BE2C (cell line): ENCODE measurements around the gene UNC5CL. TPM values are rescaled to one million over a fixed set of nuclear protein-coding genes. Genes with fewer than 3 reads are reported as not detected.

Experiments
- DNase-seq: peaks from one replicate; pipeline ENCODE4 v3.0.0-alpha.2; 2020
- H3K27me3 ChIP-seq: fragments of 250-450 bp; sonication (Bioruptor Pico); 2 replicates; pipeline ENCODE4 v1.5.1; 2020; ENCODE audit warnings: mild to moderate bottlenecking
- H3K36me3 ChIP-seq: fragments of 250-450 bp; sonication (Bioruptor Pico); 2 replicates; pipeline ENCODE4 v1.5.1; 2020; ENCODE audit warnings: mild to moderate bottlenecking
- H3K4me1 ChIP-seq: fragments of 250-450 bp; sonication (Bioruptor Pico); 2 replicates; pipeline ENCODE4 v1.5.1; 2020
- H3K4me3 ChIP-seq: 2 replicates; pipeline ENCODE4 v1.5.1; 2011; ENCODE audit warnings: low read depth, low read length
- H3K9me3 ChIP-seq: fragments of 250-450 bp; sonication (Bioruptor Pico); 2 replicates; pipeline ENCODE4 v1.5.1; 2020
- polyA plus RNA-seq: library from polyadenylated mRNA; unstranded; fragments of >200 nt; gene quantifications from one replicate; pipeline ENCODE4 v1.2.1, GENCODE V29; 2012; ENCODE audit warnings: low read depth, missing spikeins; ENCODE audit not compliant: insufficient read length, insufficient read depth
- TF ChIP-seq, protein P1 (sequence below): IDR thresholded peaks from 2 replicates; pipeline ENCODE4 v1.5.1; 2012; ENCODE audit warnings: mild to moderate bottlenecking, low read depth, low read length

UNC5CL gene, protein sequence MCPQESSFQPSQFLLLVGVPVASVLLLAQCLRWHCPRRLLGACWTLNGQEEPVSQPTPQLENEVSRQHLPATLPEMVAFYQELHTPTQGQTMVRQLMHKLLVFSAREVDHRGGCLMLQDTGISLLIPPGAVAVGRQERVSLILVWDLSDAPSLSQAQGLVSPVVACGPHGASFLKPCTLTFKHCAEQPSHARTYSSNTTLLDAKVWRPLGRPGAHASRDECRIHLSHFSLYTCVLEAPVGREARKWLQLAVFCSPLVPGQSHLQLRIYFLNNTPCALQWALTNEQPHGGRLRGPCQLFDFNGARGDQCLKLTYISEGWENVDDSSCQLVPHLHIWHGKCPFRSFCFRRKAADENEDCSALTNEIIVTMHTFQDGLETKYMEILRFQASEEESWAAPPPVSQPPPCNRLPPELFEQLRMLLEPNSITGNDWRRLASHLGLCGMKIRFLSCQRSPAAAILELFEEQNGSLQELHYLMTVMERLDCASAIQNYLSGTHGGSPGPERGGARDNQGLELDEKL
- polyA plus RNA-seq, result 1.3 TPM

DNA sequence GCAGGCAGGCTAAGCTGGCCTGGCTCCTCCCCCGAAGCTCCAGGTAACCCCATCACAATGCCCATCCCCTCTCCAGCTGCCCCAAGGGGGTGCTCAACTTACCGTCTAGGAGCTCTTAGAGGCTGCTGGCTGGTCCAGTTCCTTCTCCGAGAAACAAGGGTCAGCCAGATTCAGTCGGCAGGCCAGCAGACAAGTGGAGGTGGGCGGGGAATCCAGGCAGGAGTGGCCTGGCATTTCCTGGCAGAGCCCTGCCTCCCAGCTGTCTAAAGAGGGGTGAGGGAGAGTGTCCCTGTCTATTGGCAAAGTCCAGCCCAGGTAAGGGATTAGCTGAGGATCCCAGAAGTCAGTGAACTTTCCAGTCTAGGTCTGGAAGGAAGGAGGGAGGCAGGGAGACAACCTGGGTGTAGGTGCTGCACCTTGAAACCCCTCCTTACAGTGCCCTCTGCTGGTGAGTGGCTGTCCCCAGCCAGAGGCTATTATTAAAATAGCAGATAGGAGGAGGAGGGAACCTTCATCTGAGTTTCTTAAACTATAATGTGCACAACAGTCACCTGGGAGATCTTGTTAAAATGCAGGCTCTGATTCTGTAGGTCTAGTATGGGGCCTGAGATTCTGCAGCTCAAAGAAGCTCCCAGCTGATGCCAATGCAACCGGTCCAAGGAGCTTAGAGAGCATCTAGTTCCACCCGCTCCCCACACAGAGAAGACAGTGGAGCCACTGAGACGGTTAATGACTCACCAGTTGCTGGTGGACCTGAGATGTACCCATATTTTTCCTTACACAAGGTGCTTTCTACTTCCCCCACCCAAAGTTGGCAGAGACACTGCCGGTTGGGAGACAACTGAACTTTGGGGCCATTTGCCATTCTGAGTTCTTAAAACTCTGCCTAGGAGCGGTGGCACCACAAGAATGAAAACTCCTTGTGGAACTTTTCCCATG, at the start of gene UNC5CL:
Gene UNC5CL (minus strand): TSS at position 162 of the 939 bp plus-strand sequence. CDS start 4,147 bp downstream, outside the sequence.
- TF ChIP-seq, protein P1, sequence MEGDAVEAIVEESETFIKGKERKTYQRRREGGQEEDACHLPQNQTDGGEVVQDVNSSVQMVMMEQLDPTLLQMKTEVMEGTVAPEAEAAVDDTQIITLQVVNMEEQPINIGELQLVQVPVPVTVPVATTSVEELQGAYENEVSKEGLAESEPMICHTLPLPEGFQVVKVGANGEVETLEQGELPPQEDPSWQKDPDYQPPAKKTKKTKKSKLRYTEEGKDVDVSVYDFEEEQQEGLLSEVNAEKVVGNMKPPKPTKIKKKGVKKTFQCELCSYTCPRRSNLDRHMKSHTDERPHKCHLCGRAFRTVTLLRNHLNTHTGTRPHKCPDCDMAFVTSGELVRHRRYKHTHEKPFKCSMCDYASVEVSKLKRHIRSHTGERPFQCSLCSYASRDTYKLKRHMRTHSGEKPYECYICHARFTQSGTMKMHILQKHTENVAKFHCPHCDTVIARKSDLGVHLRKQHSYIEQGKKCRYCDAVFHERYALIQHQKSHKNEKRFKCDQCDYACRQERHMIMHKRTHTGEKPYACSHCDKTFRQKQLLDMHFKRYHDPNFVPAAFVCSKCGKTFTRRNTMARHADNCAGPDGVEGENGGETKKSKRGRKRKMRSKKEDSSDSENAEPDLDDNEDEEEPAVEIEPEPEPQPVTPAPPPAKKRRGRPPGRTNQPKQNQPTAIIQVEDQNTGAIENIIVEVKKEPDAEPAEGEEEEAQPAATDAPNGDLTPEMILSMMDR, result peak; percentile 87
- Histone ChIP-seq H3K36me3 (no peaks in the 10 kb centered on the region), H3K4me1 (no peaks in the 10 kb centered on the region), H3K9me3 (no peaks in the 10 kb centered on the region), H3K4me3 (no peak within 1 kb of the TSS), H3K27me3 (no peaks in the 10 kb centered on the region)
- DNase-seq, result peak; percentile 66

DNA sequence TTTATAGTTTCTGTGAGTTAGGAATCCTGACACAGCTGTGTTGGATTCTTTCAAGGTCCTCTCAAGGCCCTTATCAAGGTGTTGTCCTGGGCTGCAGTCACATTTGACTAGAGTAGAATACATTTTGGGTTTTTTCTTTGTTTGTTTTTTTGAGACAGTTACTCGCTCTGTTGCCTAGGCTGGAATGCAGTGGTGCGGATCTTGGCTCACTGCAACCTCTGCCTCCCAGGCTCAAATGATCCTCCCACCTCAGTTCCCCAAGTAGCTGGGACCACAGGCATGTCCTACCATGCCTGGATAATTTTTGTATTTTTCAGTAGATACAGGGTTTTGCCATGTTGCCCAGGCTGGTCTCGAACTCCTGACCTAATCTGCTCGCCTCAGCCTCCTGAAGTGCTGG, 49.4 kb upstream of the UNC5CL start:
- Histone ChIP-seq H3K4me1 (no peaks in the 10 kb centered on the region; the same call in 1 of the 2 replicates), H3K36me3 (peaks cover 86% of the 10 kb centered on the region), H3K9me3 (no peaks in the 10 kb centered on the region), H3K4me3 (no peak overlapping the region), H3K27me3 (no peaks in the 10 kb centered on the region)
- no peak for DNase-seq
- TF ChIP-seq, protein P1, result no peak

DNA sequence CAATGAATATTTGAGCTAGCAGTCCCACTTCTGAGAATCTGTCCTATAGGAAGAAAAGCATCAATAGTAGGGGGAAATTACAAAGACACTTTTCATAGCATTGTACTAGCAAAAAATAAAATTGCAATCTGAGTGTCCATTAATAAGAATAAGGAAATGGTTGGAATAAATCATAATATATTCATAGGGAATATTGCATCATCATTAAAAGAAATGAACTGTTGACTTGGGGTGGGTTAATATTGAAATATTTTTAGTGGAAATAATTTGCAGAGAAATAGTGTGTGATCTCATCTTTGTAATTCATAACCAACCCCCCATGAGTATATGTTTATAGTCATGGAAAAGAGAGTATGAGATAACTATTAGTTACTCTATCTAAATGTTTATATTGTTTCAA, 46.2 kb upstream of the UNC5CL start:
- no peaks in the 10 kb centered on the region for H3K27me3 ChIP-seq
- H3K36me3 ChIP-seq, result peaks cover 73% of the 10 kb centered on the region
- H3K4me3 ChIP-seq, result no peak overlapping the region
- DNase-seq, result no peak
- H3K4me1 ChIP-seq, result no peaks in the 10 kb centered on the region
- no peaks in the 10 kb centered on the region for H3K9me3 ChIP-seq
- TF ChIP-seq, protein P1, result no peak

DNA sequence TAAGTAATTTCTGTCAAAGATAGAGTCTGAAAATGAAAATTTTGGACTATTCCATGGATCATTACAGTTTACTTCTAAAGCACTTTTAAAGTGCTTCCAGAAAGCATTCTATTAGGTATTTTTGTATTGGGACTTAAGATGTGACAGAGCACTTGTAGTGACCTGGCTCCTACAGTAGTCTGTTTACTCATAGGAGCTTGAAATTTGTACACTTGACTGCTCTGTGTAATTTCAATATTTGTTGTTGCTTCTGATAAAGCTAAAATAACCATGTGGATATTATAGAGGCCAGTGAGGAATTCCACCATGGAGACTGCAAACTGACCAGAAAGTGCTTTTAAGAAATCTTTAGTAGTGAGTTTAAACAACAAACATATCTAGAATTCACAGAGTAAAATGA, 44.1 kb upstream of the UNC5CL start:
- no peaks in the 10 kb centered on the region for H3K9me3 ChIP-seq
- H3K4me1 ChIP-seq, result no peaks in the 10 kb centered on the region
- no peaks in the 10 kb centered on the region for H3K27me3 ChIP-seq
- H3K36me3 ChIP-seq, result peaks cover 74% of the 10 kb centered on the region
- TF ChIP-seq, protein P1, result no peak
- DNase-seq, result no peak
- H3K4me3 ChIP-seq, result no peak overlapping the region

DNA sequence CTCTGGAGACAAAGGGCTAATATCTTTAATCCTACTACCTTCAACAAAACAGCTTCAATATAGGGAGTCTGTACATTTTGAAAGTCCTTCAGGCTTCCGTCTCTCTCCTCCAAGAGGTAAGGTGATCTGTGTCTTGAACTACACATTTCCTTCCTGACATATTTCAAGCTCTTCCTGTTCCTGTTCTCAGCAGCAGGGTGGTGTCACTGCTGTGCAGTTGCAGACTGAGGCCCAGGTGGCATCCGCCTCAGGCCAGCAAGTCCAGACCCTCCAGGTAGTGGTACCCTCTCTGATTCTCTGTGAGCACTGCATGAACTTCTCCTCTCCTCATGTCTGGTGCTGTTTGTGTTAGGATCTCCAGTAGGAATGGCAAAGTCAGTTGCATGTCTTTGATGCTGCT, 41.6 kb upstream of the UNC5CL start:
- Histone ChIP-seq H3K36me3 (peaks cover 54% of the 10 kb centered on the region), H3K9me3 (no peaks in the 10 kb centered on the region)

More for the DNA sequence above, 41.6 kb upstream of the UNC5CL start:
- Histone ChIP-seq H3K27me3 (no peaks in the 10 kb centered on the region), H3K4me1 (no peaks in the 10 kb centered on the region), H3K4me3 (no peak overlapping the region)
- no peak for DNase-seq
- TF ChIP-seq, protein P1, result no peak
